H1 (cell line): Measurements from ENCODE around the gene TIMM10. TPM values are rescaled to one million over a fixed set of nuclear protein-coding genes. Genes with fewer than 3 reads are reported as not detected.

Source experiments
- CTCF ChIA-PET: fragments of 300-600 bp; sonication (Branson Sonifier 250); formaldehyde crosslinking; loops from one replicate; lab custom pipeline; 2021; ENCODE audit not compliant: partially characterized antibody; lab: Charles Lee
- POLR2A ChIA-PET: fragments of 300-600 bp; sonication (Branson Sonifier 250); formaldehyde crosslinking; loops from one replicate; lab custom pipeline; 2021; ENCODE audit warnings: inconsistent platforms; ENCODE audit not compliant: partially characterized antibody; lab: Charles Lee
- DNase-seq, 2 experiments: peaks; one replicate each; pipeline versions ENCODE4 v3.0.0 to v3.0.0-alpha.2; 2010 to 2022; ENCODE audit warnings: low spot score in 2 of 2, low read depth in 1 of 2, mixed read lengths in 1 of 2
- FAIRE-seq: peaks from 2 replicates; lab custom pipeline; 2011; peaks lifted over from hg19 to GRCh38; lab: Jason Lieb, UNC
- H2AFZ ChIP-seq: 2 replicates; pipeline ENCODE4 v1.8.1; 2012; ENCODE audit warnings: low read length, inconsistent platforms
- H2AK5ac ChIP-seq: 2 replicates; pipeline ENCODE4 v1.6.1; 2013; ENCODE audit warnings: low read depth, low read length
- H2BK120ac ChIP-seq: replicated peaks from 2 replicates; pipeline ENCODE3; 2013; ENCODE audit warnings: low read depth, low read length, inconsistent platforms
- H2BK12ac ChIP-seq: 2 replicates; pipeline ENCODE4 v1.6.1; 2013; ENCODE audit warnings: low read depth, low read length
- H2BK15ac ChIP-seq: 2 replicates; pipeline ENCODE4 v1.6.1; 2013; ENCODE audit warnings: low read length
- H2BK20ac ChIP-seq: 2 replicates; pipeline ENCODE4 v1.6.1; 2013; ENCODE audit warnings: low read length
- H2BK5ac ChIP-seq: 2 replicates; pipeline ENCODE4 v1.6.1; 2013; ENCODE audit warnings: low read depth, low read length
- H3K14ac ChIP-seq: 2 replicates; pipeline ENCODE4 v1.6.1; 2013; ENCODE audit warnings: inconsistent platforms; ENCODE audit not compliant: insufficient read length
- H3K18ac ChIP-seq: 2 replicates; pipeline ENCODE4 v1.6.1; 2013; ENCODE audit warnings: low read length; ENCODE audit errors: extremely low read depth
- H3K23ac ChIP-seq: 2 replicates; pipeline ENCODE4 v1.6.1; 2013; ENCODE audit warnings: inconsistent platforms; ENCODE audit not compliant: insufficient read length
- H3K23me2 ChIP-seq: 2 replicates; pipeline ENCODE4 v1.6.1; 2013; ENCODE audit warnings: low read depth, low read length
- H3K27ac ChIP-seq: 2 replicates; pipeline ENCODE4 v1.6.1; 2011; ENCODE audit warnings: low read depth, low read length, inconsistent platforms
- H3K27me3 ChIP-seq, 4 experiments: replicated peaks in 1 of 4; 1 replicate in 1 of 4; 2 replicates in 3 of 4; pipeline versions ENCODE4 v1.6.1 to v1.8.1; 2011 to 2013; ENCODE audit warnings: low read length in 3 of 4, mild to moderate bottlenecking in 3 of 4, inconsistent platforms in 2 of 4, mixed read lengths in 2 of 4, moderate library complexity in 1 of 4; ENCODE audit not compliant: control insufficient read depth in 3 of 4, insufficient read depth in 3 of 4; ENCODE audit errors: extremely low read depth in 1 of 4
- H3K36me3 ChIP-seq, 4 experiments: 2 replicates each; pipeline versions ENCODE4 v1.6.1 to v1.8.1; 2011 to 2013; ENCODE audit warnings: mild to moderate bottlenecking in 4 of 4, low read length in 3 of 4, moderate library complexity in 2 of 4, control low read depth in 1 of 4, inconsistent platforms in 1 of 4; ENCODE audit not compliant: insufficient read depth in 4 of 4, control insufficient read depth in 2 of 4
- H3K4ac ChIP-seq: replicated peaks from 2 replicates; pipeline ENCODE3; 2013; ENCODE audit warnings: low read length, low read depth, mixed read lengths, inconsistent platforms; ENCODE audit not compliant: insufficient read length
- H3K4me1 ChIP-seq, 4 experiments: replicated peaks in 1 of 4; 1 replicate in 1 of 4; 2 replicates in 3 of 4; pipeline versions ENCODE4 v1.6.1 to v1.8.1; 2011 to 2013; ENCODE audit warnings: low read length in 3 of 4, inconsistent platforms in 2 of 4, mixed read lengths in 1 of 4; ENCODE audit not compliant: insufficient read depth in 4 of 4, control insufficient read depth in 3 of 4
- H3K4me2 ChIP-seq, 2 experiments: 2 replicates each; pipeline versions ENCODE4 v1.6.1 to v1.8.1; 2011 to 2013; ENCODE audit warnings: low read depth in 2 of 2, low read length in 2 of 2, control low read depth in 1 of 2, inconsistent platforms in 1 of 2, mild to moderate bottlenecking in 1 of 2; ENCODE audit not compliant: insufficient read depth in 1 of 2
- H3K4me3 ChIP-seq, 4 experiments: fragments of 200-600, 300-600 bp in 1 of 4; sonication (generic), shearing (Covaris generic), sonication (Bioruptor Twin) in 1 of 4; 2 replicates each; pipeline versions ENCODE4 v1.5.1 to v1.8.1; 2011 to 2016; ENCODE audit warnings: low read length in 4 of 4, low read depth in 3 of 4, control low read depth in 2 of 4, inconsistent platforms in 2 of 4, mild to moderate bottlenecking in 2 of 4, mixed read lengths in 1 of 4, moderate library complexity in 1 of 4; ENCODE audit not compliant: insufficient read depth in 2 of 4; ENCODE audit errors: extremely low read depth in 1 of 4
- H3K56ac ChIP-seq: replicated peaks from 2 replicates; pipeline ENCODE3; 2013; ENCODE audit warnings: low read depth, mild to moderate bottlenecking, mixed read lengths, low read length, inconsistent platforms; ENCODE audit not compliant: insufficient read length
- H3K79me1 ChIP-seq: 2 replicates; pipeline ENCODE4 v1.6.1; 2013; ENCODE audit warnings: low read depth, low read length, control low read depth
- H3K79me2 ChIP-seq, 2 experiments: 2 replicates each; pipeline versions ENCODE4 v1.6.1 to v1.8.1; 2012 to 2013; ENCODE audit warnings: low read length in 2 of 2, mild to moderate bottlenecking in 2 of 2, inconsistent platforms in 1 of 2; ENCODE audit not compliant: insufficient read depth in 2 of 2, control insufficient read depth in 1 of 2
- H3K9ac ChIP-seq, 4 experiments: replicated peaks in 1 of 4; 1 replicate in 1 of 4; 2 replicates in 3 of 4; pipeline versions ENCODE4 v1.6.1 to v1.8.1; 2011 to 2013; ENCODE audit warnings: low read depth in 3 of 4, low read length in 3 of 4, control low read depth in 2 of 4, mild to moderate bottlenecking in 2 of 4, moderate library complexity in 2 of 4, inconsistent platforms in 1 of 4; ENCODE audit errors: extremely low read depth in 1 of 4
- H3K9me3 ChIP-seq, 2 experiments: 2 replicates each; pipeline versions ENCODE4 v1.6.1 to v1.8.1; 2012 to 2013; ENCODE audit warnings: mild to moderate bottlenecking in 2 of 2, moderate library complexity in 2 of 2, control low read depth in 1 of 2, inconsistent platforms in 1 of 2, low read depth in 1 of 2, low read length in 1 of 2, mixed read lengths in 1 of 2; ENCODE audit not compliant: insufficient read depth in 2 of 2
- H4K20me1 ChIP-seq, 2 experiments: replicated peaks in 1 of 2; 2 replicates each; pipeline versions ENCODE3 to v1.8.1; 2011 to 2013; ENCODE audit warnings: inconsistent platforms in 2 of 2, low read length in 2 of 2, mild to moderate bottlenecking in 1 of 2; ENCODE audit not compliant: insufficient read depth in 2 of 2, control insufficient read depth in 1 of 2
- H4K5ac ChIP-seq: 2 replicates; pipeline ENCODE4 v1.6.1; 2013; ENCODE audit warnings: low read length, low read depth, mixed read lengths, inconsistent platforms; ENCODE audit not compliant: insufficient read length
- H4K8ac ChIP-seq: 2 replicates; pipeline ENCODE4 v1.8.0; 2013; ENCODE audit warnings: mild to moderate bottlenecking, moderate library complexity, low read length, inconsistent platforms; ENCODE audit not compliant: insufficient read depth; ENCODE audit errors: extremely low read depth
- H4K91ac ChIP-seq: replicated peaks from 2 replicates; pipeline ENCODE3; 2013; ENCODE audit warnings: low read length, mixed read lengths, inconsistent platforms; ENCODE audit not compliant: insufficient read length
- CEBPB ChIP-seq: IDR thresholded peaks from 2 replicates; pipeline ENCODE4 v1.6.1; 2012; ENCODE audit warnings: low read depth, low read length
- CHD1 ChIP-seq: IDR thresholded peaks from 2 replicates; pipeline ENCODE4 v1.6.1; 2012; ENCODE audit warnings: low read depth, low read length, improper control_type of control experiment
- CTBP2 ChIP-seq: IDR thresholded peaks from 2 replicates; pipeline ENCODE4 v1.7.0; 2011; ENCODE audit warnings: borderline replicate concordance, mild to moderate bottlenecking, moderate library complexity, mixed read lengths, low read length; ENCODE audit not compliant: insufficient read depth, insufficient read length
- E2F6 ChIP-seq: IDR thresholded peaks from 2 replicates; pipeline ENCODE4 v1.6.1; 2012; ENCODE audit warnings: inconsistent platforms
- EGR1 ChIP-seq: IDR thresholded peaks from 2 replicates; pipeline ENCODE4 v1.6.1; 2011; ENCODE audit warnings: low read depth, low read length, borderline replicate concordance
- GABPA ChIP-seq: IDR thresholded peaks from 2 replicates; pipeline ENCODE4 v1.6.1; 2011; ENCODE audit warnings: mild to moderate bottlenecking, low read length, moderate library complexity, borderline replicate concordance; ENCODE audit not compliant: insufficient read depth
- HDAC6 ChIP-seq: IDR thresholded peaks from one replicate; pipeline ENCODE4 v1.7.1; 2012; ENCODE audit warnings: low read depth, mild to moderate bottlenecking, inconsistent platforms, low read length, moderate library complexity
- MAX ChIP-seq: IDR thresholded peaks from 2 replicates; pipeline ENCODE4 v1.6.1; 2012; ENCODE audit warnings: inconsistent platforms
- SRF ChIP-seq: IDR thresholded peaks from 2 replicates; pipeline ENCODE4 v1.6.1; 2011; ENCODE audit warnings: mild to moderate bottlenecking, low read depth, low read length, moderate library complexity
- TAF1 ChIP-seq: IDR thresholded peaks from 2 replicates; pipeline ENCODE4 v1.6.1; 2011; ENCODE audit warnings: mild to moderate bottlenecking, low read depth, low read length
- TAF7 ChIP-seq: optimal IDR thresholded peaks from 2 replicates; pipeline ENCODE3; 2011; ENCODE audit warnings: low read depth, mild to moderate bottlenecking, inconsistent platforms, low read length, moderate library complexity, borderline replicate concordance
- ZNF274 ChIP-seq: IDR thresholded peaks from 2 replicates; pipeline ENCODE4 v1.7.0; 2012; ENCODE audit warnings: low read length, borderline replicate concordance; ENCODE audit errors: extremely low read depth
- WGBS, 2 experiments: shearing (Covaris generic) in 1 of 2; methylation state at CpG; one replicate each; pipeline versions ENCODE4 v1.1.6 to v1.1.7; 2013 to 2015; ENCODE audit warnings: low lambda C conversion rate in 2 of 2, mixed read lengths in 2 of 2, inconsistent platforms in 1 of 2, low coverage in 1 of 2, missing lambda C conversion rate in 1 of 2; ENCODE audit not compliant: insufficient replicate concordance in 2 of 2, insufficient coverage in 1 of 2, insufficient read length in 1 of 2; ENCODE audit errors: extremely low coverage in 1 of 2, missing lambda C conversion rate in 1 of 2; 5-methylcytosine and 5-hydroxymethylcytosine counted together
- polyA plus RNA-seq, 7 experiments: library from polyadenylated mRNA; depleted of rRNA in 3 of 7; stranded (reverse) in 5 of 7; unstranded in 2 of 7; fragments of >200 nt in 5 of 7; fragments of 200-250 nt in 2 of 7; gene quantifications; 1 replicate in 5 of 7; 2 replicates in 1 of 7; 4 replicates in 1 of 7; pipeline versions ENCODE4 v1.2.1 to v1.2.3, GENCODE V29; 2011 to 2013; ENCODE audit warnings: missing spikeins in 2 of 7, mixed read lengths in 2 of 7
- total RNA-seq: library from RNA; stranded (reverse); fragmentation: NEBNext Ultra II Directional; extraction: Animal tissue kit (Norgen Biotek cat#: 25700); gene quantifications from 2 replicates; pipeline ENCODE4 v1.2.1, GENCODE V29; 2021

The TIMM10 gene
- total and polyA plus RNA-seq, 2 of the 8 experiments (the other 6 are each of a cell fraction or from before 2014, with no cell fraction given): 117 to 227 TPM

- H3K79me1 ChIP-seq: peaks cover 2% of the 10 kb centered on the region; the same call in 1 of the 2 replicates
- no peak overlapping the region for H3K23ac ChIP-seq
- H3K56ac ChIP-seq: no peak overlapping the region
- H3K4me1 ChIP-seq: peaks cover 3 to 10% (median 5%) of the 10 kb centered on the region in 4 experiments
- no peak overlapping the region for H2BK20ac ChIP-seq
- no peak overlapping the region for H2AK5ac ChIP-seq
- ChIA-PET CTCF (interaction anchor here (0.6 to 2.5 kb wide), 9 partner anchors 10 to 129 kb away, joined by 3 to 16 read pairs (median 4); no protein-coding TSS in a partner anchor), POLR2A (interaction anchor here (1.0 to 1.9 kb wide), 4 partner anchors 10 to 137 kb away, joined by 3 to 9 read pairs (median 5); no protein-coding TSS in a partner anchor)
- no peak for DNase-seq
- H3K4ac ChIP-seq: no peak overlapping the region
- H2BK5ac ChIP-seq: no peak overlapping the region
- no peak overlapping the region for H3K4me2 ChIP-seq
- H3K27ac ChIP-seq: no peak overlapping the region
- H3K23me2 ChIP-seq: peaks cover 19% of the 10 kb centered on the region; the same call in 1 of the 2 replicates
- H4K8ac ChIP-seq: no peak overlapping the region
- no peak overlapping the region for H4K5ac ChIP-seq
- H3K36me3 ChIP-seq: no peaks in the 10 kb centered on the region
- H3K4me3 ChIP-seq: no peak overlapping the region
- H3K79me2 ChIP-seq: peaks cover 0 to 22% of the 10 kb centered on the region in 2 experiments; a peak in 3 of 4 replicates
- H3K14ac ChIP-seq: no peak overlapping the region
- H2BK15ac ChIP-seq: no peak overlapping the region
- H3K9me3 ChIP-seq: no peaks in the 10 kb centered on the region
- no peak for FAIRE-seq
- 80% methylated on average over 6 of the region's 6 CpGs; no CpG with 5 or more reads in 1 of the 2 experiments for WGBS, 2 experiments
- no peak overlapping the region for H2BK120ac ChIP-seq
- no peak overlapping the region for H2AFZ ChIP-seq
- H3K27me3 ChIP-seq: peaks cover 0 to 18% (median 8%) of the 10 kb centered on the region in 4 experiments; a peak in 4 of 7 replicates
- no peak overlapping the region for H4K91ac ChIP-seq
- H3K9ac ChIP-seq: no peak overlapping the region
- H4K20me1 ChIP-seq: peaks cover 2 to 3% of the 10 kb centered on the region in 2 experiments
- no peak overlapping the region for H3K18ac ChIP-seq
- no peak overlapping the region for H2BK12ac ChIP-seq
- no peak for TF ChIP-seq CTBP2
- TF ChIP-seq ZNF274: no peak
- TF ChIP-seq CHD1: no peak
- TF ChIP-seq SRF: no peak
- no peak for TF ChIP-seq EGR1
- no peak for TF ChIP-seq CEBPB
- no peak for TF ChIP-seq HDAC6
- no peak for TF ChIP-seq MAX
- TF ChIP-seq GABPA: no peak
- TF ChIP-seq TAF1: no peak
- TF ChIP-seq TAF7: no peak
- TF ChIP-seq E2F6: no peak
Measured at GRCh38 chr11:57511741-57512430, 18.7 kb downstream of the TIMM10 start.
